Calu3 (cell line): ENCODE results near the gene MRPL20. TPM values are rescaled to one million over a fixed set of nuclear protein-coding genes. Genes with fewer than 3 reads are reported as not detected.

ENCODE experiments used
- BruUV-seq: library from RNA; stranded (reverse); fragments of 400-500 nt; replicated peaks from 2 replicates; lab custom pipeline; 2021; lab: Mats Ljungman, UMichigan
- CTCF ChIA-PET: fragments of 300-600 bp; sonication (Branson Sonifier 250); formaldehyde crosslinking; loops from one replicate; lab custom pipeline; 2022; ENCODE audit warnings: antibody characterized with exemption; lab: Charles Lee
- DNase-seq: peaks from one replicate; pipeline ENCODE4 v3.0.0; 2022
- H3K27ac Mint-ChIP-seq: one replicate; pipeline ENCODE4 v1.8.0; 2022; ENCODE audit warnings: mixed read lengths; ENCODE audit not compliant: unreplicated experiment
- H3K27me3 Mint-ChIP-seq: one replicate; pipeline ENCODE4 v1.8.0; 2022; ENCODE audit warnings: mixed read lengths; ENCODE audit not compliant: unreplicated experiment
- H3K36me3 Mint-ChIP-seq: one replicate; pipeline ENCODE4 v1.8.0; 2022; ENCODE audit warnings: mild to moderate bottlenecking, moderate library complexity, mixed read lengths; ENCODE audit not compliant: insufficient read depth, unreplicated experiment
- H3K4me1 Mint-ChIP-seq: one replicate; pipeline ENCODE4 v1.8.0; 2022; ENCODE audit warnings: mild to moderate bottlenecking, low read depth, mixed read lengths; ENCODE audit not compliant: unreplicated experiment
- H3K4me3 Mint-ChIP-seq: one replicate; pipeline ENCODE4 v1.8.0; 2022; ENCODE audit warnings: mild to moderate bottlenecking, low read depth, moderate library complexity, mixed read lengths; ENCODE audit not compliant: unreplicated experiment
- H3K9me3 Mint-ChIP-seq: one replicate; pipeline ENCODE4 v1.8.0; 2022; ENCODE audit warnings: low read depth, mixed read lengths; ENCODE audit not compliant: unreplicated experiment
- intact Hi-C: fragments of 100-400 bp; cut with micrococcal nuclease; formaldehyde crosslinking; loops from one replicate; pipeline ENCODE4 v1.10.0; 2022; ENCODE audit not compliant: unreplicated experiment
- total RNA-seq: library from RNA; stranded (reverse); gene quantifications from 2 replicates; pipeline ENCODE4 v1.2.3, GENCODE V29; 2022
- TF ChIP-seq, protein P1 (sequence below): fragments of 200-600 bp; IDR thresholded peaks from one replicate; pipeline ENCODE4 v1.8.0; 2022; ENCODE audit warnings: antibody characterized with exemption; ENCODE audit not compliant: unreplicated experiment

MRPL20 gene
- total RNA-seq, 1 experiment from 2014 or later = 81.2 TPM

DNA sequence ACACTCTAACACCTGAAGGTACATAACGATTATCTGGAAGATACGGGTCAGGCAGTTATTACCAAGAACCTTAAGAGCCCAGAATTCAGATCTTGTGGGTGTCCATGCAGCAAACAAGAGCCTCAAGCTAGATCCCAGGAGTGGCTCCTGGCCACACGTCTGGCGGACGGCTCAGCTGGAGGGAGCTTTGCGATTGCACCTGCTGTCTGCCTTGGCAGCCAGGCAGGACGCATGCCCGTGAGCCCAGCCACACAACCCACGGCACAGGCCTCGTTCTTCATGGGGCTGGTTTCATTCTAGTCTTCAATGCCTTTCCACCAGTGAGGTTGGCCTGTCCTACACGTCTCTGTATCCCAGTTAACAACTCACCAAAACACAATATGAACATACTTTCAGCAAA, 13.7 kb downstream of the MRPL20 start:
- H3K36me3 Mint-ChIP-seq = peaks cover 75% of the 10 kb centered on the region
- TF ChIP-seq, protein P1, sequence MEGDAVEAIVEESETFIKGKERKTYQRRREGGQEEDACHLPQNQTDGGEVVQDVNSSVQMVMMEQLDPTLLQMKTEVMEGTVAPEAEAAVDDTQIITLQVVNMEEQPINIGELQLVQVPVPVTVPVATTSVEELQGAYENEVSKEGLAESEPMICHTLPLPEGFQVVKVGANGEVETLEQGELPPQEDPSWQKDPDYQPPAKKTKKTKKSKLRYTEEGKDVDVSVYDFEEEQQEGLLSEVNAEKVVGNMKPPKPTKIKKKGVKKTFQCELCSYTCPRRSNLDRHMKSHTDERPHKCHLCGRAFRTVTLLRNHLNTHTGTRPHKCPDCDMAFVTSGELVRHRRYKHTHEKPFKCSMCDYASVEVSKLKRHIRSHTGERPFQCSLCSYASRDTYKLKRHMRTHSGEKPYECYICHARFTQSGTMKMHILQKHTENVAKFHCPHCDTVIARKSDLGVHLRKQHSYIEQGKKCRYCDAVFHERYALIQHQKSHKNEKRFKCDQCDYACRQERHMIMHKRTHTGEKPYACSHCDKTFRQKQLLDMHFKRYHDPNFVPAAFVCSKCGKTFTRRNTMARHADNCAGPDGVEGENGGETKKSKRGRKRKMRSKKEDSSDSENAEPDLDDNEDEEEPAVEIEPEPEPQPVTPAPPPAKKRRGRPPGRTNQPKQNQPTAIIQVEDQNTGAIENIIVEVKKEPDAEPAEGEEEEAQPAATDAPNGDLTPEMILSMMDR = no peak
- H3K27ac Mint-ChIP-seq = no peak overlapping the region
- no TSS peak for BruUV-seq
- DNase-seq = no peak
- CTCF ChIA-PET = no interaction called here
- no peaks in the 10 kb centered on the region for H3K4me1 Mint-ChIP-seq
- intact Hi-C loops = no loop called here
- no peak overlapping the region for H3K4me3 Mint-ChIP-seq
- H3K27me3 Mint-ChIP-seq = no peaks in the 10 kb centered on the region
- H3K9me3 Mint-ChIP-seq = no peaks in the 10 kb centered on the region

GRCh38 chr1:1393014-1393413, 14.1 kb downstream of the MRPL20 start:
- BruUV-seq = no TSS peak
- no peaks in the 10 kb centered on the region for H3K4me1 Mint-ChIP-seq
- H3K4me3 Mint-ChIP-seq = no peak overlapping the region
- no peaks in the 10 kb centered on the region for H3K27me3 Mint-ChIP-seq
- H3K36me3 Mint-ChIP-seq = peaks cover 74% of the 10 kb centered on the region
- DNase-seq = no peak
- TF ChIP-seq, protein P1 = no peak
- CTCF ChIA-PET = no interaction called here
- no peaks in the 10 kb centered on the region for H3K9me3 Mint-ChIP-seq
- H3K27ac Mint-ChIP-seq = no peak overlapping the region
- intact Hi-C loops = no loop called here

DNA sequence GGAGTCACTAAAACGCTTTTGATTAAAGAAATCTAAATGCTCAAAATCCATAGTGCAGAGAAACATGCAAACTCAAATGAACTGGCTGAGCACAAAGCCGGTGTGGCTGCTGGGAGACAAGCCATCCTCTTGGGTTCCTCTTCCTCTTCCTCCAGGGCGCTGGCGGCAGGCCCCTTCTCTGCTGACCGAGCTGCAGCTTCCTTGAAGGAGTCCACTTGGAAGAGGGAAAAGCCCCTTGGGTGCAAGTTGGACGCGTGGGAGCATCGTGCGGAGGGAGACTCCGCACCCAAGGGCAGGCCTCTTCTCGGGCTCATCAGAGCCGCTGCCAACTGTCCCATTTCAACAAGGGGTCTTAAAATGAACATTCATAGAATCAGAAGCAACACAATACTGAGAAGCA, 15.9 kb downstream of the MRPL20 start:
- Mint-ChIP-seq H3K27me3 (no peaks in the 10 kb centered on the region), H3K9me3 (no peaks in the 10 kb centered on the region), H3K27ac (no peak overlapping the region), H3K4me1 (no peaks in the 10 kb centered on the region), H3K4me3 (no peak overlapping the region), H3K36me3 (peaks cover 74% of the 10 kb centered on the region)
- BruUV-seq = TSS peak; percentile 2
- TF ChIP-seq, protein P1 = no peak
- CTCF ChIA-PET = no interaction called here
- intact Hi-C loops = no loop called here
- DNase-seq = no peak

- H3K27me3 Mint-ChIP-seq = no peaks in the 10 kb centered on the region
- TF ChIP-seq, protein P1 = no peak
- peaks cover 76% of the 10 kb centered on the region for H3K36me3 Mint-ChIP-seq
- intact Hi-C loops = no loop called here
- H3K4me3 Mint-ChIP-seq = no peak overlapping the region
- BruUV-seq = no TSS peak
- no peak overlapping the region for H3K27ac Mint-ChIP-seq
- H3K9me3 Mint-ChIP-seq = no peaks in the 10 kb centered on the region
- H3K4me1 Mint-ChIP-seq = no peaks in the 10 kb centered on the region
- no peak for DNase-seq
- CTCF ChIA-PET = no interaction called here
These were observed 16.4 kb downstream of the MRPL20 start for GRCh38 chr1:1390675-1391074.
